B cell (primary cell): ENCODE data around the gene AFG1L. TPM values are rescaled to one million over a fixed set of nuclear protein-coding genes. Genes with fewer than 3 reads are reported as not detected.
"Not testable (repeated sequence)": the region's sequence is repeated elsewhere in the genome, so short reads cannot be mapped to it uniquely, and the experiment has no call there.

Experiments
- ATAC-seq: fragments of 200-7000 bp; cut with Tn5 transposase; one replicate; pipeline ENCODE4 v1.10.0; 2021; ENCODE audit warnings: low read depth, mild to moderate bottlenecking, moderate number of reproducible peaks, moderate library complexity
- CTCF ChIA-PET: fragments of 350-600 bp; sonication (Branson Sonifier 250); formaldehyde crosslinking; loops from one replicate; lab custom pipeline; 2021; ENCODE audit warnings: antibody characterized with exemption, inconsistent platforms; lab: Charles Lee
- POLR2A ChIA-PET: fragments of 350-600 bp; sonication (Branson Sonifier 250); formaldehyde crosslinking; loops from one replicate; lab custom pipeline; 2021; ENCODE audit warnings: antibody characterized with exemption; lab: Charles Lee
- DNase-seq: peaks from one replicate; pipeline ENCODE4 v3.0.0; 2013
- H2AFZ ChIP-seq: 2 replicates; pipeline ENCODE4 v1.6.1; 2012; ENCODE audit warnings: mild to moderate bottlenecking, low read depth, low read length; ENCODE audit not compliant: insufficient read depth, poor library complexity, severe bottlenecking
- H3K27ac ChIP-seq, 2 donors: 1 replicate in 1 of 2; 2 replicates in 1 of 2; pipeline ENCODE4 v1.5.1; 2012 to 2013; ENCODE audit warnings: low read length in 2 of 2, mild to moderate bottlenecking in 2 of 2, moderate library complexity in 1 of 2
- H3K27me3 ChIP-seq, 4 experiments: fragments of 200-600 bp in 1 of 4; sonication (generic) in 1 of 4; replicated peaks in 1 of 4; 1 replicate in 2 of 4; 2 replicates in 2 of 4; pipeline versions ENCODE4 v1.6.1 to v1.7.0; 2013 to 2016; ENCODE audit warnings: low read length in 3 of 4, mild to moderate bottlenecking in 2 of 4, mixed read lengths in 1 of 4, moderate library complexity in 1 of 4; ENCODE audit not compliant: insufficient read depth in 4 of 4, control insufficient read depth in 3 of 4; ENCODE audit errors: control extremely low read depth in 1 of 4
- H3K36me3 ChIP-seq, 2 experiments: replicated peaks in 1 of 2; 1 replicate in 1 of 2; 2 replicates in 1 of 2; pipeline versions ENCODE4 v1.6.1 to v1.7.1; 2013; ENCODE audit warnings: low read length in 1 of 2; ENCODE audit not compliant: insufficient read depth in 2 of 2, control insufficient read depth in 1 of 2; ENCODE audit errors: control extremely low read depth in 1 of 2, extremely low read depth in 1 of 2
- H3K4me1 ChIP-seq, 2 donors: fragments of 200-600 bp in 1 of 2; sonication (generic) in 1 of 2; 1 replicate in 1 of 2; 2 replicates in 1 of 2; pipeline versions ENCODE4 v1.5.1 to v1.6.1; 2013 to 2017; ENCODE audit warnings: low read length in 2 of 2; ENCODE audit not compliant: control insufficient read depth in 2 of 2, insufficient read depth in 2 of 2
- H3K4me2 ChIP-seq: replicated peaks from 2 replicates; pipeline ENCODE3; 2012; ENCODE audit warnings: mild to moderate bottlenecking, low read depth, low read length; ENCODE audit not compliant: poor library complexity, severe bottlenecking
- H3K4me3 ChIP-seq, 5 experiments: fragments of 200-600 bp in 1 of 5; sonication (generic) in 1 of 5; 1 replicate in 3 of 5; 2 replicates in 2 of 5; pipeline versions ENCODE4 v1.5.1 to v1.7.0; 2011 to 2016; ENCODE audit warnings: low read length in 4 of 5, mild to moderate bottlenecking in 4 of 5, low read depth in 2 of 5, control low read depth in 1 of 5, moderate library complexity in 1 of 5; ENCODE audit not compliant: insufficient read depth in 1 of 5; ENCODE audit errors: control extremely low read depth in 1 of 5, extremely low read depth in 1 of 5
- H3K79me2 ChIP-seq: fragments of 200-600 bp; sonication (generic); one replicate; pipeline ENCODE4 v1.6.0; 2016; ENCODE audit warnings: low read length; ENCODE audit not compliant: control insufficient read depth, insufficient read depth
- H3K9ac ChIP-seq: fragments of 200-600 bp; sonication (generic); 2 replicates; pipeline ENCODE4 v1.6.1; 2017; ENCODE audit warnings: mild to moderate bottlenecking, low read length, moderate library complexity
- H3K9me3 ChIP-seq, 3 donors: one replicate each; pipeline versions ENCODE4 v1.6.1 to v1.7.1; 2013; ENCODE audit warnings: low read length in 2 of 3; ENCODE audit not compliant: control insufficient read depth in 2 of 3, insufficient read depth in 1 of 3; ENCODE audit errors: control extremely low read depth in 1 of 3
- H4K20me1 ChIP-seq: 2 replicates; pipeline ENCODE4 v1.6.0; 2012; ENCODE audit warnings: mild to moderate bottlenecking, low read length; ENCODE audit not compliant: insufficient read depth, control insufficient read depth, poor library complexity, severe bottlenecking
- H3K27ac Mint-ChIP-seq: one replicate; pipeline ENCODE4 v1.8.0; 2021; ENCODE audit warnings: mixed read lengths
- H3K27me3 Mint-ChIP-seq: one replicate; pipeline ENCODE4 v1.8.0; 2021; ENCODE audit warnings: mixed read lengths
- H3K4me1 Mint-ChIP-seq: one replicate; pipeline ENCODE4 v1.8.0; 2021; ENCODE audit warnings: mixed read lengths
- H3K4me3 Mint-ChIP-seq: one replicate; pipeline ENCODE4 v1.8.0; 2021; ENCODE audit warnings: mixed read lengths
- H3K9me3 Mint-ChIP-seq: one replicate; pipeline ENCODE4 v1.8.0; 2022; ENCODE audit warnings: mixed read lengths; ENCODE audit not compliant: insufficient read depth
- CTCF ChIP-seq: fragments of 200-600 bp; IDR thresholded peaks from one replicate; pipeline ENCODE4 v1.8.0; 2022; ENCODE audit warnings: antibody characterized with exemption, mild to moderate bottlenecking
- EZH2 ChIP-seq: IDR thresholded peaks from 2 replicates; pipeline ENCODE4 v1.6.1; 2012; ENCODE audit warnings: borderline replicate concordance, low read depth, mild to moderate bottlenecking, moderate library complexity, low read length; ENCODE audit not compliant: insufficient read depth, poor library complexity, severe bottlenecking
- WGBS: methylation state at CpG from one replicate; pipeline ENCODE4 v1.1.5; 2013; ENCODE audit warnings: missing lambda C conversion rate; ENCODE audit not compliant: insufficient coverage; 5-methylcytosine and 5-hydroxymethylcytosine counted together
- intact Hi-C: fragments of 100-400 bp; cut with micrococcal nuclease; formaldehyde crosslinking; loops from one replicate; pipeline ENCODE4 v1.10.0; 2022
- polyA plus RNA-seq: library from polyadenylated mRNA; depleted of rRNA; stranded (reverse); fragments of >200 nt; gene quantifications from 2 replicates; pipeline ENCODE4 v1.2.3, GENCODE V29; 2012
- total RNA-seq, 2 donors: library from RNA; stranded (reverse); fragments of 120-200 nt in 1 of 2; gene quantifications; 1 replicate in 1 of 2; 2 replicates in 1 of 2; pipeline versions ENCODE4 v1.2.3 to v1.2.4, GENCODE V29; 2013 to 2022

AFG1L gene
- total and polyA plus RNA-seq, 2 donors (not counting 1 experiment from before 2014, with no cell fraction given), result 1.8 to 14.2 TPM

DNA sequence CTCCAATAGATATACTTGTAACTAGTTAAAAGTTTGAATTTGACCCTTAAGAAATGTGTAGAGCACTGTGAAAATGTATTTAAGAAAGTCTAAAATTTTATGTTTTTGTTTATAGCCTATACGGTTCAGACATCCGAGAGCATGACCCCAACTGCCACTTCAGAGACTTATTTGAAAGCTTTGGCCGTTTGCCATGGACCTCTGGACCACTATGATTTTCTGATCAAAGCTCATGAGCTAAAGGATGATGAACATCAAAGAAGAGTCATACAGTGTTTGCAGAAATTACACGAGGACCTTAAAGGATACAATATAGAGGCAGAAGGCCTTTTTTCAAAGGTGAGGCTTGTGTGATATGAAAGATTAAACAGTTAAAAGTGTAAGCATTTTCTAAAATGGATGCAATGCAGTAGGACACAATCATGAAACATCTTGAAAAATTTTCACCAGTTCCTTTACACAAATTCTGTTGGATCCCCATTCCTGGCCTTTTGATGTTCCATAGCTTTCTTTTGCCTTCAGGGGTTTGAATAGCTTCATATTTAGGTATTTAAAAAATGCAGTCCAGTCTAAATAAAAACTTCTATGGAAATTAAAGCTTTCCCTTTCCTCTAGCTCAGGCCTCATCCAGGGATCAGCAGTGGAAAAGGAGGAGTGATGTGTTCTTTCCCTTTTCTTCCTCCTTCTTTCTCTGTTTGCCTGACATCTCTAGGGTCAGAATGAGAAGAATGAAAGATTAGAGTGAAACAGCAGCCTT, 29.0 kb downstream of the AFG1L start:
- Histone ChIP-seq H3K9ac (no peak overlapping the region), H3K4me3 (no peak overlapping the region), H3K27ac (no peak overlapping the region), H3K36me3 (peaks cover 0 to 14% of the 10 kb centered on the region in 2 experiments), H3K9me3 (no peaks in the 10 kb centered on the region), H4K20me1 (no peaks in the 10 kb centered on the region), H3K79me2 (no peaks in the 10 kb centered on the region), H3K27me3 (no peaks in the 10 kb centered on the region), H3K4me1 (no peaks in the 10 kb centered on the region), H3K4me2 (no peak overlapping the region), H2AFZ (no peak overlapping the region)
- ChIA-PET CTCF (no interaction called here), POLR2A (no interaction called here)
- Mint-ChIP-seq H3K27ac (no peak overlapping the region), H3K9me3 (no peaks in the 10 kb centered on the region), H3K4me3 (no peak overlapping the region), H3K4me1 (no peaks in the 10 kb centered on the region), H3K27me3 (no peaks in the 10 kb centered on the region)
- intact Hi-C loops, result no loop called here
- WGBS, result 92% methylated on average over 4 of the region's 4 CpGs
- TF ChIP-seq CTCF (no peak), EZH2 (no peak)
- DNase-seq (no peak), ATAC-seq (no peak)

GRCh38 chr6:108330221-108330785, 35.4 kb downstream of the AFG1L start:
- H3K27ac ChIP-seq, ATAC-seq, H2AFZ ChIP-seq, H3K27me3 Mint-ChIP-seq, H3K4me1 Mint-ChIP-seq, H3K9ac ChIP-seq, H3K4me3 Mint-ChIP-seq, H3K4me1 ChIP-seq, H3K9me3 ChIP-seq, DNase-seq, H3K4me2 ChIP-seq, H3K27ac Mint-ChIP-seq, intact Hi-C loops, H3K27me3 ChIP-seq, H3K9me3 Mint-ChIP-seq, H3K79me2 ChIP-seq, H4K20me1 ChIP-seq, H3K4me3 ChIP-seq: not testable (repeated sequence)
- POLR2A ChIA-PET, result interaction anchor here (0.6 kb wide), 1 partner anchor 30 kb away, joined by 3 read pairs; no protein-coding TSS in a partner anchor
- CTCF ChIA-PET, result interaction anchor here (0.8 kb wide), 1 partner anchor 28 kb away, joined by 3 read pairs; no protein-coding TSS in a partner anchor
- peaks cover 0 to 10% of the 10 kb centered on the region in 2 experiments for H3K36me3 ChIP-seq
- WGBS, result 90% methylated on average over 3 of the region's 7 CpGs
